DMS53 treated with DMSO at 0.1 percent for 48 hours (cell line): ENCODE results near the gene MEX3B.

Experiments used
- DNase-seq: peaks from one replicate; lab custom pipeline; 2025; ENCODE audit not compliant: unreplicated experiment; lab: John Stamatoyannopoulos, UW

MEX3B gene

DNA sequence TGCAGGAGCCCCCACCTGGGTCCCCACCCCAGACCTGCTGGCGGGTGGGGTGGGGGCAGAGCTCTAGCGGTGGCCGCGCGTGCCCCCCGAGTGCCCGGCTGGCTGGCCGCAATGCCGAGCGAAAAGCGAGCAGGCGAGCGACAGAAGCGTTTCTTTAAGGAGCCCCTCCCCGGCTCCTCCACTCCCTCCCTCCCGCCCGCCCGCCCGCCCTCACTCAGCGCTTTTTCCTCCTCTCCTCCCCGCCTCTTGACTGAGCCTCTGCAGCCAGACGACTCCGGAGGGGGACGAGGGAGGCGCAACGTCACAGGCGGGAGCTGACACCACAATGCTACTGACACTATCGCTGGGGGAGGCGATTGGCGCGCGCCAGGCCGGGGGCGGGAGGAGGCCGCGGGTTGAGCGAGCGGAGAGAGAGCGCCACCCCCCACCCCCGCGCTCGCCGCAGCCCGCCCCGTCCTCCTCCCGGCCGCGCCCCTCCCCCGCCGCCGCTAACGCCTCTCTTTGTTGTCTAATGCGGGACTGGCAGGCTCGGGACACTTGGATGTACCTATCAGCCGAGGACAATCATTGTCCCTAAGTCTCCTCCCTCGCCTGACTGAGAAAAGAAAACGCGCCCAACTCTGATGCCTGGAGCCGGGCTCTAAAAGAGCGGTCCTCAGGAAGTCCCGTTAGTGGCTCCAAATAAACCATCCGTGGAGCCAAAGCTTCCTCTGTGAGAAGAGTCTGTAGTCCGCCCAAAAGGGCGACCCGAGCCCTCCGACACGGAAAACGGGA lies at the start of gene MEX3B:
TSS of gene MEX3B (minus strand) at position 127 of the 774 bp plus-strand sequence. CDS start 313 bp downstream, outside the sequence.
- DNase-seq: peak; percentile 82

DNA sequence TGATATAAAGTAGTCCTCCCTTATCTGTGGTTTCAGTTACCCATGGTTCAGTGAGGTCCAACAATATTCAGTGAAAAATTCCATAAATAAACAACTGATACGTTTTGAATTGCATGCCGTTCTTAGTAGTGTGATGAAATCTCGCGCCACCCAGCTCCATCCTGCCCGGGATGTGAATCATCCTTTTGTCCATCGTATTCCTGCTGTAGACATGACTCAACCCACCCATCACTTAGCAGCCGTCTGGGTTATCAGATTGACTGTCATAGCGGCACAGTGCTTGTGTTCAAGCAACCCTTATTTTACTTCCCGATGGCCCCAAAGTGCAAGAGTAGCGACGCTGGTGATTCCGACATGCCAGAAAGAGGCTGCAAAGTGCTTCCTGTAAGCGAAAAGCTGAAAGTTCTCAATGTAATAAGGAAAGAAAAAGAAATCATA lies 48.0 kb upstream of the MEX3B start:
- no peak for DNase-seq

- no peak for DNase-seq
Measured at GRCh38 chr15:82093325-82093724, 47.5 kb upstream of the MEX3B start.

DNA sequence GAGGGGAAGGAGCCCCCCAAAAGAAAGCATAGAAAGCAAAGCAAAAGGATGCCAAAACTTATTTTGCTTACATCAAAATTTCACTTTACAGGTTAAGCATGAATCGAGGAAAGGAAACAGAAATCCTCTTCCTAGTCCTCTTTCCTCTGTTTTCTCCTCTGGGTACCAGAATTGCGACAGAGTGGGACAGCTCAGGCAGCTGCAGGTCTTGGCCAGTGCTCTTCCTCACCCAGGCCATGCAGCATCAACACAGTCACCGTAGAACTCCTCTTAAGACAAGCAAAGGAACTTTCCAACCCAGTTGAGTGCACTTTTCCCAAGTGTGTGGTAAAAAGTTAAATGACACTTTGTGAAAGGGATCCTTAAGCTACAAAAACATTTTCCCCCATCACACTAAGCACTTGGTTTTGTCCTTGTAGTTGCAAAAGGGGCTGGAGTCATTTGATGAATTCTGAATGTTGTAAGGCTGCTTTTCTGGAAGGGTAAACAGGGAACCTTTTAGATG lies 45.9 kb upstream of the MEX3B start:
- no peak for DNase-seq

DNA sequence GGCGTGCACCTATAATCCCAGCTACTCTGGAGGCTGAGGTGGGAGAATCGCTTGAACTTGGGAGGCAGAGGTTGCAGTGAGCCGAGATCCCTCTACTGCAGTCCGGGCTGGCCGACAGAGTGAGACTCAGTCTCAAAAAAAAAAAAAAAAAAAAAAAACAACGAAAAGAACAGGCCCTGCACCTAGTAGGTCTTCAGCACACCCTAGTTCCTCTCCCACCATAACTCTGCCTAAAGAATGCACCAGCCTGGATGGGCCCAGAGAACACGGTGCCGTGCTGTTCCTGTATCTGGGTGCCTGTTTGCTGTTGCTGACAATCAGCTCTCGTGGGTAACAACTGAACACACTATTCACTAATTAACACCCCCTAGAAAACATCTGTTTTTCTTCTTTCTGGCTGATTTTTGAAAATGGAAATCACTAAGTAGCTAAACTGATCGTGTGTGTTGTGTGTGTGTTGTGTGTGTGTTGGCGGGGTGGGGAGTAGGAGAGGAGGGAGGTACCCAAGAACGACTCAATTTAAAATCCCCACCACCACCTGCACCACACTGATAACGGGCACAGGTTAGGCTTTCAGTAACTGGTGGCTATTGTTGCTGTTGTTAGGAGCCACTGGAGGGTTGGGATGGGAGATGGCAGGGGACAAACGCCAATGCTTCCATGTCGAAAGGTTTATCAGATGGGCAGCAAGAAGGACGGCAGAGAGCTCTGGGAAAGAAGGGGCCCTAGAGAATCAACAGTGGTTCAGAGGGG lies 40.6 kb upstream of the MEX3B start:
- no peak for DNase-seq

DNA sequence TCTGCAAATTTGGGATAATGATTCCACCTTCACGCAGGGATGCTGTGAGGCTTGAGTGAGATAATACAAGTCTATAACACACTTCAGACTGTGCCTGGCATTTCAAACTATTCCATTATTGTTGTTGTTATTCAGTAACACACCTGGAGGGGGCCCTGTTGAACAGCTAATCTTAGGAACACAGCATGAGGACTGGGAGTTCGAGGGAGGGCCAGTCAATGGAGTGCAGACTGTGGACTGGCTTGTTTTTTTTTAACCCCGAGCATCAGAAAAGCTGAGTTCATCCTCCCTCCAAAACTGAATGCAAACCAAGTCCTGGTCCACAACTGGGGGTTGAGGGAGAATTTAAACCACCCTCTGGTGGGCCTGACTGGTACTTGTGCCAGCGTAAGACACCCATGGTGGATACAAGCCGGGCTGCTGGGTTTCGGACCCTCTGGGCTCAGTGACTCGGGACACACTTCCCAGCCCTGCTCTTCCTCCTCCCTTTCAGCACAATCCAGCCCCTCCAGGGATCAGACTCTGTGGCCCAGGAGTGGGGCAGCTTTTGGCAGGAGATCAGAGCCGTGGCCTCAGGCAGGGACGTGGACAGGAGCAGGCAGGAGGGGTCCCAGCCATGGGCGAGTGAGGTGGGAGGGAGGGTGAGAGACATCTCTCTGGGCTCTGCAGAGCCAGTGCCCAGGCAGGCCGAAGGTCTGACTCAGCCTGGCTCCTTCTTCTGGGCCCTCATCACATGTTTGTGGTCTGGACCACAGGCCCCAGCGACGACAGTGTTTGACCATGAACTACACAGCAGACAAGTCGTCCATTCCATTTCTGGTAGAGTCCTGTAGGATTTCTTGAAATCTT lies 36.3 kb upstream of the MEX3B start:
- DNase-seq: no peak

DNA sequence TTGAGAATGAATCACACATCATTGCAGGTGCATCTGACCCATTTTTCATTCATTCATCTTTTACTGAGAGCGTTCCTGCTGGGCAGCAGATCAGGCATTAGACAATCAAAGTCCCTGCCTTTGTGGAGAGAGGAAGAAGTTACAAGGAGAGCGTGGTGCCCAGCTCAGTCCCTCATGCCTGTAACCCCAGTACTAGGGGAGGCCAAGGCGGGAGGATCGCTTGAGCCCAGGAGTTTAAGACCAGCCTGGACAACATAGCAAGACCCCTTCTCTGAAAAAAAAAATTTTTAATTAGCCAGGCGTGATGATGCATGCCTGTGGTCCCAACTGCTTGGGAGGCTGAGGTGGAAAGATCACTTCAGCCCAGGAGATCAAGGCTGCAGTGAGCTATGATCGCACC lies 35.0 kb upstream of the MEX3B start:
- no peak for DNase-seq

GRCh38 chr15:82079736-82080135 lies 33.9 kb upstream of the MEX3B start:
- no peak for DNase-seq

GRCh38 chr15:82074610-82075009 lies 28.8 kb upstream of the MEX3B start:
- no peak for DNase-seq

GRCh38 chr15:82072926-82073537 lies 27.2 kb upstream of the MEX3B start:
- DNase-seq: no peak

DNA sequence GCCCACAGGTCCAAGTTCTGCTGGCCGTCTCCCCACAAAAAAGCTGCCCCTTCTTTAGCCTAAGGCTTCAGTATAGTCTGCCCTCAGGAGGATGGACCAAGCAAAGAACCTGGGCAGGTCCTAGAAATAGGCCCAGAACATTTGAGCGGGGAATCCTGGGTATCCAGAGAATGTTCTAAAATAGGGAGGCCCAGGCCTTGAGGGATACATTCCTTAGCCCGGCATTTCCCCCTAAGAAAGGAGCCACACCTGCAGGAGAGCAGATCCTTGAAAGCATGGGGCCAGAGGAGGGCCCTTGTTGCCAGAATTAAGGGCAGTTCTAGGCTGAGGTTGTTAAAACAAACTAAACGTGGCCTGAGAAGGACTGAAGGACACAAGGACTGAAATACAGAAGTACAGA lies 20.6 kb upstream of the MEX3B start:
- no peak for DNase-seq

- DNase-seq: no peak
Measured at GRCh38 chr15:82064824-82065223, 19.0 kb upstream of the MEX3B start.

- DNase-seq: no peak
Measured at GRCh38 chr15:82062479-82063454, 16.9 kb upstream of the MEX3B start.

DNA sequence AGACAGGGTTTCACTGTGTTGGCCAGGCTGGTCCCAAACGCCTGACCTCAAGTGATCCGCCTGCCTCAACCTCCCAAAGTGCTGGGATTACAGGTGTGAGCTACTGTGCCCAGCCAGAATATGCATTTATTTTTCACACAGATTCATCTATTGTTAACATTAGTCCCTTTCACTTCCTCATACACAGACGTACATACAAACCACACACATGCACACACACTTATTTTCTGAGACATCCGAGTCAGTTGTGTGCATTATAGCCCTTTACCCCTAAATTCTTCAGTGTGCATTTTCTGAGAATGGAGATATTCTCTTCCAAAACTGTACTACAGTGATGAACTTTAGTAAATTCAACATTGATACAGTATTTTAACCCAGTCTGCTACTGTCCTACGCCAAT lies 15.0 kb upstream of the MEX3B start:
- no peak for DNase-seq

GRCh38 chr15:82058517-82059204 lies 12.8 kb upstream of the MEX3B start:
- no peak for DNase-seq

DNA sequence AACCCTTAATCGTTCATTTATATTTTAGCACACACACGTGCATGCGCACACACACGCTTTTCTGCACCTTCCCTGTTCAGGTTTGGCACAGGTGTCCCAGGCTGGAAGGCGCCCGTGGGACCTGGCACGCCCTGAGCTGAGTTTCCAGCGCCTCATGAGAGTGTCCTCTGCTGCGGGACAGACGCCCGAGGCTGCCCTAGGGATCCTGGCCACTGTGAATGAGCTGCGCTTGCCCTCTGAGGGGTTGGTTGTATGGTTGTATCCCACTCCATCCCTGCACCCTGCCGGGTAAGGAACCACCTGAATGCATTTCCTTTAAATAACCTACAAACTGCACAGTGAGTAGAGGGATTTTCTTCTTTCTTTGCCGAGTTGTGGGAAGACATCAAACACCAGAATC lies 12.2 kb upstream of the MEX3B start:
- no peak for DNase-seq

- no peak for DNase-seq
Measured at GRCh38 chr15:82056958-82057823, 11.4 kb upstream of the MEX3B start.

DNA sequence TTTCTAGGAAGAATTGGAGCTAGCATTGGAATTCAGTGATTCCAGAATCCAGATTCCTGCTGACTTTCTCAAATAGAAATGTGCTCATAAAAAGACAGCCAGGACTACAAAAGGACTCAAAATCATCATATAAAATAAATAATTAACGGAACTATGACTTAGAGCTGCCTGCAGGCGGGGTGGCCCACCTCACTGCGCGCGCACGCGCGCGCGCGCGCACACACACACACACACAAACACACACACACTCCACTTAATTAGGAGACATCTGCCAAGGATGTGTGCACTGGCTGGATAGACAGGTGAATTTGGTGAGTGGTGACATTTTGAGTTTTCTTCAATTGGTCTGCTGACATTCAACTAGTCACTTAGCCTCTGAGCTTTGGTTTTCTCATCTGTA lies 6.9 kb upstream of the MEX3B start:
- DNase-seq: no peak
